ENCODE data around the gene SELL.

- TF ChIP-seq POLR2AphosphoS5 (IDR thresholded peaks at IDR 0.05; ENCODE audit: low read depth) (no peak), SPI1 (IDR thresholded peaks at IDR 0.05; ENCODE audit: borderline replicate concordance, low read depth) (no peak), CTCF (IDR thresholded peaks at IDR 0.05; ENCODE audit: insufficient read depth, low read length) (no peak)
Observed at GRCh38 chr1:169651035-169651434, 60.4 kb downstream of the SELL start.
